Uterus (tissue), 4 donors: ENCODE results near the gene RITA1. TPM values are rescaled to one million over a fixed set of nuclear protein-coding genes. Genes with fewer than 3 reads are reported as not detected.

Experiments
- DNase-seq, 2 donors: peaks; one replicate each; pipeline ENCODE4 v3.0.0-alpha.2; 2019 to 2020
- H3K27ac ChIP-seq, 2 donors: fragments of 200-600 bp; sonication (generic); 1 replicate in 1 of 2; 2 replicates in 1 of 2; pipeline ENCODE4 v1.5.1; 2016 to 2018
- H3K27me3 ChIP-seq, 2 donors: fragments of 200-600 bp; sonication (generic); one replicate each; pipeline ENCODE4 v1.5.1; 2018 to 2019; ENCODE audit warnings: control low read depth in 1 of 2
- H3K36me3 ChIP-seq, 2 donors: fragments of 200-600 bp; sonication (generic); one replicate each; pipeline ENCODE4 v1.5.1; 2019; ENCODE audit warnings: control low read depth in 1 of 2
- H3K4me1 ChIP-seq, 2 donors: fragments of 200-600 bp; sonication (generic); one replicate each; pipeline ENCODE4 v1.5.1; 2018 to 2019; ENCODE audit warnings: control low read depth in 1 of 2
- H3K4me3 ChIP-seq, 2 donors: fragments of 200-600 bp; sonication (generic); 1 replicate in 1 of 2; 2 replicates in 1 of 2; pipeline ENCODE4 v1.5.1; 2018 to 2019; ENCODE audit warnings: mild to moderate bottlenecking in 1 of 2
- H3K9me3 ChIP-seq, 2 donors: fragments of 200-600 bp; sonication (generic); one replicate each; pipeline ENCODE4 v1.5.1; 2019; ENCODE audit warnings: control low read depth in 1 of 2
- CTCF ChIP-seq, 4 experiments: fragments of 200-600 bp in 2 of 4; fragments of 450-650 bp in 2 of 4; sonication (generic) in 2 of 4; IDR thresholded peaks; one replicate each; pipeline ENCODE4 v1.5.1; 2016 to 2019; ENCODE audit warnings: antibody characterized with exemption in 4 of 4, mild to moderate bottlenecking in 2 of 4, moderate library complexity in 1 of 4
- POLR2A ChIP-seq, 2 donors: fragments of 450-650 bp; IDR thresholded peaks; one replicate each; pipeline ENCODE4 v1.6.1; 2016; ENCODE audit warnings: antibody characterized with exemption in 2 of 2, mild to moderate bottlenecking in 1 of 2, moderate library complexity in 1 of 2
- intact Hi-C: fragments of 100-400 bp; cut with DNase I; formaldehyde crosslinking; loops from one replicate; pipeline ENCODE4 v1.15.1; 2023; ENCODE audit warnings: low total_unique reads
- microRNA-seq: library from miRNA; unstranded; fragments of <30 nt; microRNA quantifications from one replicate; pipeline ENCODE4, GENCODE V29; 2016; ENCODE audit warnings: borderline microRNAs expressed, borderline replicate concordance
- small RNA-seq: library from RNA; depleted of rRNA; stranded (forward); fragments of <200 nt; gene quantifications from one replicate; pipeline ENCODE3, GENCODE V24; 2016
- total RNA-seq, 4 donors: library from RNA; depleted of rRNA in 3 of 4; stranded (reverse); fragments of >200 nt in 3 of 4; gene quantifications; one replicate each; pipeline versions ENCODE4 v1.1.0 to v1.2.4, GENCODE V29; 2014 to 2023
- donor health status: DM: yes; HTN: yes; CAD: no.

RITA1 gene
- total RNA-seq, 4 donors from 2014 or later = 5.0 to 19.0 (median 11.0) TPM

- Histone ChIP-seq H3K9me3 (no peaks in the 10 kb centered on the region), H3K36me3 (no peaks in the 10 kb centered on the region), H3K27ac (peak overlapping the region in 1 of 2 donors; percentile 56), H3K4me3 (no peak overlapping the region), H3K4me1 (peaks cover 4 to 18% of the 10 kb centered on the region in 2 donors), H3K27me3 (no peaks in the 10 kb centered on the region)
- no peak for TF ChIP-seq POLR2A (IDR thresholded peaks at IDR 0.05)
- TF ChIP-seq CTCF (IDR thresholded peaks at IDR 0.05) = no peak
- intact Hi-C loops = no loop called here
- no peak for DNase-seq
Measured at GRCh38 chr12:113240395-113240794, 54.9 kb downstream of the RITA1 start.

DNA sequence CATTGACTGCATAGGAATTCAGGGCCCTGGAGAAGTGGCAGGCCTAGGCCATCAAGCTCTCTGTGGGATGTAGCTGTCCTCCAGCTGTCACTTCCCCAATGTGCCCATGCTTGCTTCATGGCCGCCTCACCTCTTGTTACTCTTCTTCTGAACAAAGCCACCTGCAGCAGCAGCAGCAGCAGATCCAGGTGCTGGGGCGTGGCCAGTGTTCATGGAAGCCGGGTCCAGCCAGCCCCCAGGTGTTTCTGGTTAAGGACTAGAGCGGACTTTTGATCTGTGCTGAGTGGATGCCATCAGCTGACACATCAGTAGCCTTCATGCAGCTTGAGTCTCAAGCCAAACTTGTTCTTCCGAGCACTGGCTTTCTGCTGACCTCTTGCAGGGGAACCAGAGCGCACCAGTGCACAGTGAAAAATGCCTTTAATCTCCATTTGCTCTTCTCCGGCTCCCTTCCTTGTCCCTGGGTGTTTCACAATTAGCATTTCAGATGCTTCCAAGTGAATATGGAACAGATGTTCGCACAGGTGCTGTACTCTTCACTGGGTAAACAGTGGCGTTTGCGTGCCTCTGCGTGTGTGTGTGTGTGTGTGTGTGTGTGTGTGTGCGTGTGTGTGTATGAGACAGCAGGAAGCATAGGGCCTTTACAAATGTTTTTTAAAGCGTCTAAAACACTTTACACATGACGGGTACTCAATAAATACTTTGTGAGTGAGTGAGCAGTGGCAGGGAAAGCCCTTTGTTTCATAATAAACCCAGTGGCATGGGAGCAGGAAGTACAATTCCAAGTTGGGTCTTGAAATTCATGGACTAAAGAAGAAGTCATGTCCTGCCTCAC is 55.9 kb downstream of the RITA1 start:
- no peak for TF ChIP-seq POLR2A (IDR thresholded peaks at IDR 0.05)
- Histone ChIP-seq H3K4me1 (peaks cover 8 to 21% of the 10 kb centered on the region in 2 donors), H3K4me3 (no peak overlapping the region), H3K27ac (peak overlapping the region; percentile 13 to 38), H3K27me3 (no peaks in the 10 kb centered on the region), H3K36me3 (no peaks in the 10 kb centered on the region), H3K9me3 (no peaks in the 10 kb centered on the region)
- intact Hi-C loops = no loop called here
- peak in 1 of 2 donors; percentile 47 for DNase-seq

Small RNA genes lying within 50 kb of the gene (microRNA-seq; reads per million reads assigned to microRNA genes)
- gene MIR7106 = not detected

Small RNA genes lying within 50 kb of the gene (small RNA-seq; reads per million reads assigned to genes)
- gene MIR7106 = not detected
- gene RF00019 = not detected

Other genes starting within 250 kb of the RITA1 start
- 10 to 100 TPM in 2 of 4 donors, 1 to 10 TPM in 2; 2.1 to 22.8 (median 8.9) TPM for gene OAS3, start 247.2 kb upstream of the RITA1 start, total RNA-seq
- gene OAS2, start 207.2 kb upstream of the RITA1 start, total RNA-seq = 10 to 100 TPM in 2 of 4 donors, 1 to 10 TPM in 1, under 1 TPM in 1; 0.59 to 18.1 (median 6.1) TPM
- 1 to 10 TPM; 2.4 to 8.6 (median 3.1) TPM for gene DTX1, start 129.0 kb upstream of the RITA1 start, total RNA-seq
- gene RASAL1, start 50.0 kb upstream of the RITA1 start, total RNA-seq = 1 to 10 TPM in 1 of 4 donors, not detected in 3; 6.8 TPM
- gene CFAP73, start 36.0 kb upstream of the RITA1 start, total RNA-seq = 1 to 10 TPM in 1 of 4 donors, under 1 TPM in 1, not detected in 2; 0.67 to 2.6 TPM
- 10 to 100 TPM; 36.0 to 66.5 (median 59.0) TPM for gene DDX54, start 243 bp upstream of the RITA1 start, total RNA-seq
- 10 to 100 TPM; 21.4 to 79.8 (median 52.9) TPM for gene TPCN1, start 35.7 kb downstream of the RITA1 start, total RNA-seq
- gene SLC8B1, start 149.4 kb downstream of the RITA1 start, total RNA-seq = 10 to 100 TPM; 14.2 to 47.1 (median 36.2) TPM
- 10 to 100 TPM; 20.7 to 38.6 (median 29.8) TPM for gene PLBD2, start 172.9 kb downstream of the RITA1 start, total RNA-seq
- gene SDS, start 218.2 kb downstream of the RITA1 start, total RNA-seq = not detected
- 1 to 10 TPM in 1 of 4 donors, under 1 TPM in 2, not detected in 1; 0.26 to 3.0 (median 0.61) TPM for gene SDSL, start 236.7 kb downstream of the RITA1 start, total RNA-seq